ENCODE measurements around the gene ACP3. TPM values are rescaled to one million over a fixed set of nuclear protein-coding genes. Genes with fewer than 3 reads are reported as not detected.

Gene ACP3
- polyA plus RNA-seq, 1 experiment: 0.37 TPM

DNA sequence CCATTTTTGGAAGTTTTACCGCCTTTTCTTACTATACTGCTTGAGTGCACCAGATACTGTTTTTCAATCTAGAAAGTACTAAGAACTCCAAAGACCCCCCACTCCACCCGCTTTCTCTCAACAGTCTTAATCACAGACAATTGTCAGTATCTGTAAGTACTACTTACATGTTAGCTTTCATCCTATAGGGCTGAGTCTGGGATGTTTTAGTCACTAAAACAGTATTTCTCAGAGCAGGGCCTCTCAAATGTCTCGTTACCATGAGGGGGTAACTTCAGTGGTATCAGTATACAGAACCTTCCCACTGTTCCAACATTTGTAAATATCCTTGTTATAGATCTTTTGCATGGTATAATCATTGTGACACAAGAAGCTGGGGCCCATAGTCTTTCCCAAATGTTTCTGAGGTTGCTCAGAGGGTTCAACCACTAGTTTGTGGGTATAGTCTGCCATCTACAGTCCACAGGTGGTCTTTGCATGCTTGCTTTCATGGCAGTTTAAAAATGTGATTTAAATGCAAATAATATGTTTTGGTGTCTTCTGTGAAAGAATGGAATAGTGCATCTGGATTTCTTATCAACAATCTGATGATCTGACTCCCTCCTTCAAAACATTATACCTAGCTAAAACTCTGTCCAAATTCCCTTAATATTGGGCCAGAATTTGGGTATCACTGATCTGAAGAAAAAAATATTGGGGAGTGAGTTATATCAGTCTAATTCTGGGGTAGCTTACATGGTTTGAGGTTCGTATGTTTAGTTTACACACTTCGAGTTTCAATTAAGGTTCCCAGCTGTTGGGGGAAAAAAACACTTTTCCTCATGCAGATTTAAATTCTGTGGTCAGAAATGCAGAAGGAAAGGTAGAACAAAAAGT is 82.1 kb downstream of the ACP3 start:
- TF ChIP-seq, protein P1, sequence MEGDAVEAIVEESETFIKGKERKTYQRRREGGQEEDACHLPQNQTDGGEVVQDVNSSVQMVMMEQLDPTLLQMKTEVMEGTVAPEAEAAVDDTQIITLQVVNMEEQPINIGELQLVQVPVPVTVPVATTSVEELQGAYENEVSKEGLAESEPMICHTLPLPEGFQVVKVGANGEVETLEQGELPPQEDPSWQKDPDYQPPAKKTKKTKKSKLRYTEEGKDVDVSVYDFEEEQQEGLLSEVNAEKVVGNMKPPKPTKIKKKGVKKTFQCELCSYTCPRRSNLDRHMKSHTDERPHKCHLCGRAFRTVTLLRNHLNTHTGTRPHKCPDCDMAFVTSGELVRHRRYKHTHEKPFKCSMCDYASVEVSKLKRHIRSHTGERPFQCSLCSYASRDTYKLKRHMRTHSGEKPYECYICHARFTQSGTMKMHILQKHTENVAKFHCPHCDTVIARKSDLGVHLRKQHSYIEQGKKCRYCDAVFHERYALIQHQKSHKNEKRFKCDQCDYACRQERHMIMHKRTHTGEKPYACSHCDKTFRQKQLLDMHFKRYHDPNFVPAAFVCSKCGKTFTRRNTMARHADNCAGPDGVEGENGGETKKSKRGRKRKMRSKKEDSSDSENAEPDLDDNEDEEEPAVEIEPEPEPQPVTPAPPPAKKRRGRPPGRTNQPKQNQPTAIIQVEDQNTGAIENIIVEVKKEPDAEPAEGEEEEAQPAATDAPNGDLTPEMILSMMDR (IDR thresholded peaks at IDR 0.05; ENCODE audit: insufficient read depth, low read depth, low read length): peak; percentile 83
- H3K36me3 ChIP-seq (ENCODE audit: control insufficient read depth, insufficient read depth, low read length): no peaks in the 10 kb centered on the region
- H3K4me3 ChIP-seq (ENCODE audit: low read depth, low read length): no peak overlapping the region
- ChIA-PET POLR2A (no interaction called here), CTCF (interaction anchor here (0.6 to 8.8 kb wide), 21 partner anchors 8 to 154 kb away, joined by 3 to 178 read pairs (median 5); partner anchors contain the start of gene DNAJC13)
- no peak for DNase-seq (ENCODE audit: low read depth)
- no peaks in the 10 kb centered on the region; the same call in 1 of the 2 replicates for H3K27me3 ChIP-seq (ENCODE audit: control insufficient read depth, insufficient read depth, low read length)

DNA sequence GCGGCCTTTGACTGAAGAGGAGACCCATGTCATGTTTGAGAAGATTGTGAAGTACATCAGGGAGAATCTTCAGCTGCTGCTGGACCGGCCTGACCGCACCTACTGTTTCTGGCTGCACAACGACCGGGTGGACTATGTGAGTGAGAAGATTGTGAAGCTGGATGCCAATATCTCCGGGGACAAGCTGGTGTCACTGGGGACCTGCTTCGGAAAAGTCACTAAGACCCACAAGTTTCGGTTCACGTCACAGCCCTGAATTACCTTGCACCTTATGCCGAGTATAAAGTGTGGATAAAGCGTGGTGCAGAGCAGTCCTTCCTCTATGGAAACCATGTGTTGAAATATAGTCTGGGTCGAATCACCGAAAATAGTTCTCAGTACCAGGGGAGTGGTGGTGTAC is 84.0 kb downstream of the ACP3 start:
- ChIA-PET CTCF (interaction anchor here (0.9 to 8.8 kb wide), 5 partner anchors 24 to 363 kb away, joined by 3 to 178 read pairs (median 3); no protein-coding TSS in a partner anchor), POLR2A (no interaction called here)
- Histone ChIP-seq H3K36me3 (ENCODE audit: control insufficient read depth, insufficient read depth, low read length) (no peaks in the 10 kb centered on the region), H3K27me3 (ENCODE audit: control insufficient read depth, insufficient read depth, low read length) (peaks cover 1% of the 10 kb centered on the region; the same call in 1 of the 2 replicates), H3K4me3 (ENCODE audit: low read depth, low read length) (no peak overlapping the region)
- TF ChIP-seq, protein P1 (IDR thresholded peaks at IDR 0.05; ENCODE audit: insufficient read depth, low read depth, low read length): no peak
- no peak for DNase-seq (ENCODE audit: low read depth)

DNA sequence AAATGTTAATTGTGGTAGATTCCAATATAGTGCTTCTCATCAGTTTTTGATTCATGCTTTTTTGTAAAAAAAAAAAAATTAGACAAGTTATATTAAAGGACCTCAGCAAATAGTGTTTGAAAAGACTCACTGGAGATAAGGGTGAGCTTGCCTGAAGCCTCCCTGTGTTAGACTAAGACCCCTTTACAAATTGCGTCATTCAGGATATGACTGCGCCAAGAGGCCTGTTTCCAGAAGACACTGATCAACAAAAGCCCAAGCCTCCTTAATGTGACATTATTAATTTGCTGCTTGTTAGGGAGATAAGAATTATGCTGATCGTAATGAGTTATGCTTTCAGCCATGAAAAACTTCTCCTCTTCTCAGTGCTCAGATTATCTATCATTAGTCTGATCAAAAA is 87.1 kb downstream of the ACP3 start:
- ChIA-PET POLR2A (no interaction called here), CTCF (interaction anchor here (1.1 to 3.4 kb wide), 3 partner anchors 8 to 61 kb away, joined by 4 to 16 read pairs (median 8); partner anchors contain the start of gene DNAJC13)
- Histone ChIP-seq H3K4me3 (ENCODE audit: low read depth, low read length) (no peak overlapping the region), H3K27me3 (ENCODE audit: control insufficient read depth, insufficient read depth, low read length) (peaks cover 3% of the 10 kb centered on the region), H3K36me3 (ENCODE audit: control insufficient read depth, insufficient read depth, low read length) (no peaks in the 10 kb centered on the region)
- TF ChIP-seq, protein P1 (IDR thresholded peaks at IDR 0.05; ENCODE audit: insufficient read depth, low read depth, low read length): no peak
- no peak for DNase-seq (ENCODE audit: low read depth)

DNA sequence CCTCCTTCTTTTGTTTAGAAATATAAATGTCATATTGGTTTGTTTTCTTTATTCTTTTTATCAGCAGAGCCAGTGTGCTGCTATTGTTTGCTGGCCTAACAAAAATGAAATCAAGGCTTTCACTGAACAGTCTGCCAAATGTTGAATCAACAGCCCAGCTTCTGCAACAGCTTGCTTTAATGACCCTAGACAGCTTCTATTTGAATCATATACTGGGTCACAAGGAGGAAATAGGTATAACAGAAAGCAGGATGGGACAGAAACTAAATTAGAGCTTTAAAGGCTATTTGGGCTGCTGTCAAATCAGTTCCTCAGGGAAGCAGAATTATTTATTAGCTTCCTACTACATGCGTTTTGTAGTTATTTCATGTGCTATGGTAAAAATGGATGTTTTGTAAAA is 88.0 kb downstream of the ACP3 start:
- POLR2A ChIA-PET: no interaction called here
- CTCF ChIA-PET: interaction anchor here (2.6 to 3.4 kb wide), 2 partner anchors 9 to 62 kb away, joined by 8 to 16 read pairs; no protein-coding TSS in a partner anchor
- TF ChIP-seq, protein P1 (IDR thresholded peaks at IDR 0.05; ENCODE audit: insufficient read depth, low read depth, low read length): no peak
- H3K27me3 ChIP-seq (ENCODE audit: control insufficient read depth, insufficient read depth, low read length): peaks cover 3% of the 10 kb centered on the region
- no peak overlapping the region for H3K4me3 ChIP-seq (ENCODE audit: low read depth, low read length)
- no peak for DNase-seq (ENCODE audit: low read depth)
- no peaks in the 10 kb centered on the region for H3K36me3 ChIP-seq (ENCODE audit: control insufficient read depth, insufficient read depth, low read length)

DNA sequence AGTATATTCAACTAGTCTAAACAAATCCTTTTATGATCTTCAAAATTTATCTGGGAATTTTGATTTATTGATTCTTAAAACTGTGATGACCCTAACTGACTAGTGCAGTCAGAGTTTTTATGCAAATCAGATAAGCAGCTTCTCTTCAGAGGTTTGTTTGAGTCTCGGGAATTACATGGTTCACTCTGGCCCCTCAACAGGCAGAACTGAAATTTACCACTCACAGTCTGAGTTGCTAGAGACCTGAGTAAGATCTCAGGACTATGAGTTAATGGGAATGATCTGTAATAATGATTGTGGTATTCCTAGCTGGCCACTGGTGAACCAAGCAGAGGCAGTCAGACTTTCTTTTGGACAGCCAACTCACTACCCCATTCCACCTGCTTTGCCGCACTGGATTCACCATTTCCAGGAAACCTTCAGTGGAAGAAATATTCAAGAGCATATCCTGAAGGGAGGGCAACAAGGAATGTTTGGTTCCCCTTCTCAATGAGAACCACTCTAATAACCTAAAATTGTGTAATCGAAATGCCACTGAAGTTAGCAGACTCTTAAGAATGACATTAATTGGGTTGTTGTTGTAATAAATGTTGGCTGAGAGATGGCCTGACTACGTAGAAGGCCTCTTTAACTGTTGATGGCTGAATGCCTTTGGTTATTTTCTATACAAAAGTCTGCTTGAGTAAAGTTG is 88.5 kb downstream of the ACP3 start:
- CTCF ChIA-PET: interaction anchor here (0.6 to 3.4 kb wide), 4 partner anchors 10 to 611 kb away, joined by 3 to 16 read pairs (median 6); partner anchors contain the start of gene DNAJC13
- TF ChIP-seq, protein P1 (IDR thresholded peaks at IDR 0.05; ENCODE audit: insufficient read depth, low read depth, low read length): no peak
- H3K36me3 ChIP-seq (ENCODE audit: control insufficient read depth, insufficient read depth, low read length): no peaks in the 10 kb centered on the region
- H3K27me3 ChIP-seq (ENCODE audit: control insufficient read depth, insufficient read depth, low read length): peaks cover 3% of the 10 kb centered on the region
- POLR2A ChIA-PET: no interaction called here
- no peak overlapping the region for H3K4me3 ChIP-seq (ENCODE audit: low read depth, low read length)
- no peak for DNase-seq (ENCODE audit: low read depth)

All from BJ (cell line).